Left lung (tissue), 10 donors: ENCODE results near the gene HSPA6. TPM values are rescaled to one million over a fixed set of nuclear protein-coding genes. Genes with fewer than 3 reads are reported as not detected.
A peak's percentile ranks its signal among the peaks of the same experiment; 100 is the strongest.
"Not testable (repeated sequence)": the region's sequence is repeated elsewhere in the genome, so short reads cannot be mapped to it uniquely, and the experiment has no call there.

Experiments used
- ATAC-seq: fragments of 200-7000 bp; cut with Tn5 transposase; one replicate; pipeline ENCODE4 v1.9.1; 2020; ENCODE audit warnings: moderate library complexity
- DNase-seq, 4 donors: peaks; one replicate each; pipeline ENCODE4 v3.0.0-alpha.2; 2013 to 2020
- H3K27ac ChIP-seq, 2 donors: fragments of 200-600 bp; sonication (generic) in 1 of 2; one replicate each; pipeline versions ENCODE4 v1.5.0 to v1.8.0; 2020 to 2021
- H3K27me3 ChIP-seq, 2 donors: fragments of 200-600 bp; sonication (generic) in 1 of 2; one replicate each; pipeline versions ENCODE4 v1.5.0 to v1.8.0; 2020 to 2021
- H3K36me3 ChIP-seq, 2 donors: fragments of 200-600 bp; sonication (generic) in 1 of 2; one replicate each; pipeline versions ENCODE4 v1.5.0 to v1.8.0; 2020 to 2021
- H3K4me1 ChIP-seq, 2 donors: fragments of 200-600 bp; one replicate each; pipeline ENCODE4 v1.8.0; 2021
- H3K4me3 ChIP-seq, 2 donors: fragments of 200-600 bp; sonication (generic) in 1 of 2; one replicate each; pipeline versions ENCODE4 v1.5.0 to v1.8.0; 2020 to 2021; ENCODE audit warnings: mild to moderate bottlenecking in 1 of 2
- H3K9me3 ChIP-seq, 2 donors: fragments of 200-600 bp; sonication (generic) in 1 of 2; one replicate each; pipeline versions ENCODE4 v1.5.0 to v1.8.0; 2020 to 2021
- intact Hi-C, 2 donors: fragments of 100-400 bp; cut with DNase I; formaldehyde crosslinking; loops; one replicate each; pipeline versions ENCODE4 v1.11.2 to v1.14.2; 2022
- polyA plus RNA-seq, 6 donors: library from polyadenylated mRNA; unstranded; fragments of 120-200 nt; gene quantifications; one replicate each; pipeline ENCODE4 v1.2.1, GENCODE V29; 2013; ENCODE audit not compliant: insufficient read length in 6 of 6
- total RNA-seq, 2 donors: library from RNA; stranded (reverse); fragmentation: NEBNext Ultra II Directional; extraction: Animal tissue kit (Norgen Biotek cat#: 25700); gene quantifications; one replicate each; pipeline ENCODE4 v1.2.1, GENCODE V29; 2021
- TF ChIP-seq, protein P1 (sequence below), 2 donors: fragments of 200-600 bp; sonication (generic) in 1 of 2; IDR thresholded peaks; one replicate each; pipeline versions ENCODE4 v1.5.0 to v1.8.0; 2021; ENCODE audit warnings: antibody characterized with exemption in 2 of 2
- donor health status: DM: no; HTN: yes; CAD: no.
- donor health status: DM: no; HTN: no; CAD: no.

Gene HSPA6
- total and polyA plus RNA-seq, 8 donors, result 0.60 to 18.7 (median 1.2) TPM

DNA sequence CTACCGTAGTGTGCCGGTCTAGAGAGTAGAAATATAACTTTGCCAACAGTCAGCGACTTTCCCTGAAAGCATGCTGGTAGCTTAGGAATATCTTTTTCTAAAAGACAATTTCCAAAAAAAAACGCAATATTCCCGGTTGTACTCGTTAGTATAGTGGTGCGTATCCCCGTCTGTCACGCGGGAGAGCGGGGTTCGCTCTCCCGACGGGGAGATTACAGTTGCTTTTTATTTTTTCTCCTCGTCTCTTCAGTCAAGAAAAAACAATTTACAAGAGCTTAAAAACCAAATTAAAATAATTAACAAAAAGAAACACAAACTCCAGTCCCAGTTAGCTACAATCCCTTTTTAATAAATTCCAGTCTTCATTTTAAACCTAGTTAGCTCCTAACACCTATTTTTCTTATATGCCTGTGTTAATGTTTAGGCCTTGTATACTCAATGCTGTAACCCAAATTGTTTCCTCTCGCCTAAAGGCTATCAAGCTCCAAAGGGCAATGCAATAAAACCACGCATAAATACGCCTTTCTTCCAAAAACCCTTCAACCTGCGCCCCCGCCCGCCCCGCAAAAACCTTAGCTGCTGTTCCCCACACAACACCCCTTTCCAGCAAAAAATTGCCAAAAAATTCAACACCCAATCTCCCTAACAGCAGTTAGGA, 7.8 kb downstream of the HSPA6 start:
- Histone ChIP-seq H3K4me3 (no peak overlapping the region), H3K36me3 (no peaks in the 10 kb centered on the region), H3K27ac (peak overlapping the region; percentile 66 to 67), H3K4me1 (peaks cover 0 to 24% of the 10 kb centered on the region in 2 donors), H3K9me3 (no peaks in the 10 kb centered on the region), H3K27me3 (no peaks in the 10 kb centered on the region)
- ATAC-seq (no peak), DNase-seq (no peak)
- TF ChIP-seq, protein P1, sequence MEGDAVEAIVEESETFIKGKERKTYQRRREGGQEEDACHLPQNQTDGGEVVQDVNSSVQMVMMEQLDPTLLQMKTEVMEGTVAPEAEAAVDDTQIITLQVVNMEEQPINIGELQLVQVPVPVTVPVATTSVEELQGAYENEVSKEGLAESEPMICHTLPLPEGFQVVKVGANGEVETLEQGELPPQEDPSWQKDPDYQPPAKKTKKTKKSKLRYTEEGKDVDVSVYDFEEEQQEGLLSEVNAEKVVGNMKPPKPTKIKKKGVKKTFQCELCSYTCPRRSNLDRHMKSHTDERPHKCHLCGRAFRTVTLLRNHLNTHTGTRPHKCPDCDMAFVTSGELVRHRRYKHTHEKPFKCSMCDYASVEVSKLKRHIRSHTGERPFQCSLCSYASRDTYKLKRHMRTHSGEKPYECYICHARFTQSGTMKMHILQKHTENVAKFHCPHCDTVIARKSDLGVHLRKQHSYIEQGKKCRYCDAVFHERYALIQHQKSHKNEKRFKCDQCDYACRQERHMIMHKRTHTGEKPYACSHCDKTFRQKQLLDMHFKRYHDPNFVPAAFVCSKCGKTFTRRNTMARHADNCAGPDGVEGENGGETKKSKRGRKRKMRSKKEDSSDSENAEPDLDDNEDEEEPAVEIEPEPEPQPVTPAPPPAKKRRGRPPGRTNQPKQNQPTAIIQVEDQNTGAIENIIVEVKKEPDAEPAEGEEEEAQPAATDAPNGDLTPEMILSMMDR (IDR thresholded peaks at IDR 0.05), result no peak
- intact Hi-C loops, result no loop called here

DNA sequence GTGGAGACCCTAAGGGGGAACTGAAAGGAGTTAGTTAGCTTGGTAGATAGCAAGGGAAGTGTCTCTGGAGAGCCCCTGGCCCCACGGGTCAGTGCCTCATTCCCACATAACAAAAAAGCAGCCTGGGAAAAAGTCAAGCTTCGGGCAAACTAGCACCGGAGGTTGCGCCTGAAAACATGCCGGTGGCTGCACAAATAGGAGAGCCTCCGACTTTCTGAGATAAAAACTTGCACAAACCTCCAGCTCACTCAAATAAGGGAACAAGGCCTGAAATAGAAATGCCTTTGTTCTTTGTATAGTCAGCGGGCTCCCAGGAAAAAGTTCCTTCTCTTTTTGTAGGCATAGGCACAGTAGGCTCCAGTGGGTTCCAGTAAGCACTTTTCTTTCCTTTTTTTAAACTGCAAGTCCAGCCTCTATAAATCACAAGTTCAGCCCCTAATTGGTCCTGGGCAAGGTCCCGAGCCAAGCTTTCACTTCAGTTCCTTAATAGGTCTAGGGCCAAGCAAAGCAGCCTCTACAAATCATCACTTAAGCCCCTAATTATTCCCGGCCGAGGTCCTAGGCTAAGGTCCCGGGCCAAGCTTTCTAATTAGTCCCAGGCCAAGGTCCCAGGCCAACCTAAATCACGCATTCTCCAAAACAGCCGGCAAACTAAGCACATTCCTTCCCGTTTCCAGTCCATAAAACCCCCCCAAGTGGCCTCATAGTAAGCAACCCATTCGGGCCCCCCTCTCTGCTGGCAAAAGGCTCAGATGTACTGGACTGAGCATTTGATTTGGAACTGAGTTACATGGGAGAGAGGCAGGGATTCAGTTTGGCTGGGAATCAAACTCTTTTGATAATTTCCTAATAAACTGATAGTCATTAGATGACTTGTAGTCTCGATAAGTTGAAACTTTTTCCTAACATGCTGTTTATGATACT, 8.6 kb downstream of the HSPA6 start:
- peak; percentile 4 for ATAC-seq
- peak overlapping the region; percentile 66 to 67 for H3K27ac ChIP-seq
- H3K4me1 ChIP-seq, result peaks cover 0 to 24% of the 10 kb centered on the region in 2 donors
- DNase-seq, result peak in 2 of 4 donors; percentile 49 to 67
- H3K27me3 ChIP-seq, H3K4me3 ChIP-seq, H3K36me3 ChIP-seq, intact Hi-C loops, H3K9me3 ChIP-seq: not testable (repeated sequence)

DNA sequence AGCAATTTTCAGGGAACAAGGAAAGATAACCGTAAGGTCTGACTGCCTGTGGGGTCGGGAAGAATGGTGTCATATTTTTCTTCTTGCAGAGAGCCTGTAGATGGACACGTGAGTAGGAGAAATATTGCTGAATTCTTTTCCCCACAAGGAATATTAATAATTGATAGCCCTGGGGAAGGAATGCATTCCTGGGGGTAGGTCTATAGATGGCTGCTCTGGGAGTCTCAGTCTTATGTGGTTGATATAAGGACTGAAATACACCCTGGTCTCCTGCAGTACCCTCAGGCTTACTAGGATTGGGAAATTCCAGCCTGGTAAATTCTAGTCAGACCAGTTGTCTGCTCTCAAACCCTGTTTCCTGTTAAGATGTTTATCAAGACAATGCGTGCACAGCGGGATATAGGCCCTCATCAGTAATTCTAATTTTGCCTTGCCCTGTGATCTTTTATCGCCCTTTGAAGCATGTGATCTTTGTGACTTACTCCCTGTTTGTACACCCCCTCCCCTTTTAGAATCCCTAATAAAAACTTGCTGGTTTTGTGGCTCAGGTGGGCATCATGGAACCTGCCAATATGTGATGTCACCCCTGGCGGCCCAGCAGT, 12.8 kb downstream of the HSPA6 start:
- H3K4me1 ChIP-seq, result peaks cover 0 to 21% of the 10 kb centered on the region in 2 donors
- ATAC-seq, H3K4me3 ChIP-seq, H3K27me3 ChIP-seq, H3K27ac ChIP-seq, H3K9me3 ChIP-seq, intact Hi-C loops, DNase-seq, H3K36me3 ChIP-seq: not testable (repeated sequence)

DNA sequence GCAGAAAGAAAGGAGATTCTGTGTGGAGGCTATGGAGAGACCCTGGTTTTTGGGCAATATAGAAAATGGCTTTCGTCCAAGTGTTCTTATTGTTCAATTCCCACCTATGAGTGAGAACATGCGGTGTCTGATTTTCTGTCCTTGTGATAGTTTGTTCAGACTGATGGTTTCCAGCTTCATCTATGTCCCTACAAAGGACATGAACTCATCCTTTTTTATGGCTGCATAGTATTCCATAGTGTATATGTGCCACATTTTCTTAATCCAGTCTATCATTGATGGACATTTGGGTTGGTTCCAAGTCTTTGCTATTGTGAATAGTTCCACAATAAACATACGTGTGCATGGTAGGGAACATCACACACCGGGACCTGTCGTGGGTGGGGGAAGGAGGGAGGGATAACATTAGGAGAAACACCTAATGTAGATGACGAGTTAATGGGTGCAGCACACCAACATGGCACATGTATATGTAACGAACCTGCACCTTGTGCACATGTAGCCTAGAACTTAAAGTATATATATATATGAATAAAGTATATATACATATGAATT, 14.7 kb downstream of the HSPA6 start:
- H3K4me1 ChIP-seq, result peaks cover 0 to 17% of the 10 kb centered on the region in 2 donors
- ATAC-seq, intact Hi-C loops: not testable (repeated sequence)

DNA sequence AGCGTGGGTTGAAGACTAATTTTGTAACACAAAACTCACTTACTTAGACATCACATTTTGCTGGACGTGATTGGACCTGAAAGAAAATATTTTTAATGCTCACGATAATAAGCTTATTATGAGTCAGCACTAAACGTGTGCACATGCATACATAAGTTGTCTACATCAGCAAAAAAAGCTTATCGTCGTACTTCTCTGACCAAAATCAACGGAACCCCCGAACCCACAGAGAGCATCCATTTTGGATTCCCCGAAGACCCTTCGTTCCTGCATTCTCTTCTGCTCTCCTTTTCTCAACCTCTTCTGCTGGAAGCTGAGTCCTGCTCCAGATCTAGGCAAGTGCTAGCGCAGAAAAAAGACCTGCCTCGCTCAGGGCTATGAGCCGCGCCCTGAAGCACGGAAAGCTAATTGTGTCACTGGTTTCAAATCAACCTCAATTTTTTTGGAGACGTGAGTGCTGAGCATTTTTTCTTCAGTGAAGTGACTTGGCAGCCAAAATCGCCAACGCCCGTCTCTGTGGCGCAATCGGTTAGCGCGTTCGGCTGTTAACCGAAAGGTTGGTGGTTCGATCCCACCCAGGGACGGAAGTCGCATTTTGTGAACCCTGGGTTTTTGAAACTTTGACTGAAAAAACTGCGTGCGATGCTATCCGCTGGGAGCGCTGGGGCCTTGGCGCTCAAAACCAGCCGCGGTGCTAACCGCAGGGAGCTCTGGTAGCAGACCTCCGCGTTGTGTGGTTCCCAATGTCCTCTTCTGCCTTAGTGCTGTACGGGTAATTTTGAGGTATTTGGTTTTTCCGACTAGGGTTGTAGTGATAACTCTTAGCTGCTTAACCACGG, 15.6 kb downstream of the HSPA6 start:
- peak overlapping the region; percentile 12 to 34 for H3K4me3 ChIP-seq
- H3K27ac ChIP-seq, result peak overlapping the region; percentile 37 to 75
- H3K9me3 ChIP-seq, intact Hi-C loops, H3K36me3 ChIP-seq, H3K27me3 ChIP-seq: not testable (repeated sequence)
- DNase-seq (peak; percentile 42 to 84 (median 67)), ATAC-seq (peak; percentile 79)
- H3K4me1 ChIP-seq, result peaks cover 0 to 22% of the 10 kb centered on the region in 2 donors

More for the DNA sequence above, 14.7 kb downstream of the HSPA6 start:
- DNase-seq, H3K36me3 ChIP-seq, H3K27ac ChIP-seq, H3K9me3 ChIP-seq, H3K27me3 ChIP-seq, H3K4me3 ChIP-seq: not testable (repeated sequence)

DNA sequence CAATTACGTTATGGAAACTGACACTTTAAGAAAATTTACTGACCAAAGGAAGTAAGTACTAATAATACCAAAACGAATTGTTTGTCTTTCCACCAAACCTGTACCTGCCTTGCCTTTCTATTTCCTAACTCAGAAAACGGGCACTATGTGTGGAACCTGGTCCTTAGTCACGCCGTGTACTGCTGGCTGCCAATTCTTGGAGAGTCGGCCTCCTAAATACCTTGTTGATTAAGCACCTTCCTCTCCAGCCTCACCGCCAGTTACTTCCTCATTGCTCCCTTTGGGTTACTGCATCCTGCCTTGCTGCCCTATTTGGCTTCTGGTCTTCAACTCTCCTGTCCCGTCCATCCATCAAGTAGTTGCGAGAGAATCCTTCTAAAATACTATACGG, 16.2 kb downstream of the HSPA6 start:
- intact Hi-C loops, H3K27me3 ChIP-seq, H3K9me3 ChIP-seq, DNase-seq, H3K36me3 ChIP-seq: not testable (repeated sequence)
- peak overlapping the region; percentile 37 to 75 for H3K27ac ChIP-seq
- H3K4me1 ChIP-seq, result peaks cover 0 to 26% of the 10 kb centered on the region in 2 donors
- ATAC-seq, result peak; percentile 56
- peak overlapping the region in 1 of 2 donors; percentile 34 for H3K4me3 ChIP-seq

DNA sequence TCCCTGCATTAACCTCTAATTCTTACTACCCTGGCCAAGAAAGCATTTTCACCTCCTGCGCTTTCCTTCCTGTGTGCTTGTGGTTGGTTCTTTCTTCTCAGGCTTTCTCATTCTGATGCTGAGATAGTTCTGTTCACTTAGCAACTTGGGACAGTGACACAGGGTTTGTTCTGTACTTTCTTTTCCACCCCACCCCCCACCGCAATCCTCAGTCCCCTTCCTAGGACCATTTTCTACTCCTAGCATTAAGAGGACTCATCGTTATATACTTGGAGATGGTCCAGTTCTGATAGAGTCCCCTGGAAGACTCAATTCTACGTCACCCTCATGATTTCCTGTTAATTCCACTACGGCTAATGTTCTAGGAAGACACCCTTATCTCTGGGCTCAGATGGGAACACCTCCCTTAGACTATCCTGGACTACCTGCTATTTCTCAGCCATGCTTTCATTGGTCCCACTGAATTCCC, 17.8 kb downstream of the HSPA6 start:
- intact Hi-C loops, DNase-seq, ATAC-seq: not testable (repeated sequence)

DNA sequence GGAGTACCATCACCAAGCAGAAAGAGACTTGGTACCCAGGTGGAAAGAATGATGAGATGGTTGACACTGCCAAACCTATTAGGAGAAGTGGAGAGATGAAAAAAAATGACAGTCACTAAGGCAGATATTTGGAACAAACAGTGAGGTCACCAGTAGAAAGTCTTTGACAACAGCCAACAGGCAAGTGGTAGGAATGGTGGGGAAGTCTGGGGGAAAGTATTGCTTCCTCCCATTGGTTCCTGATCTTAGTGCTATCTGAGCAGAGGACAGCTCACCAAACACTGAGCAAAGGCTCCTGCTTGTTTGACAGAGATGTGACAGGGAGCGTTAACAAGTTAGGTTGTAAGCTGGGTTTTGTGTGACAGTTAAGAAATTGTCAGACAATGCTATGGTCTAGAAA, 18.8 kb downstream of the HSPA6 start:
- DNase-seq, H3K4me3 ChIP-seq, H3K27me3 ChIP-seq, H3K36me3 ChIP-seq, H3K27ac ChIP-seq, intact Hi-C loops, H3K9me3 ChIP-seq, ATAC-seq: not testable (repeated sequence)
- H3K4me1 ChIP-seq, result peaks cover 0 to 28% of the 10 kb centered on the region in 2 donors

More for the DNA sequence above, 17.8 kb downstream of the HSPA6 start:
- H3K36me3 ChIP-seq, H3K9me3 ChIP-seq, H3K27me3 ChIP-seq, H3K27ac ChIP-seq, H3K4me3 ChIP-seq: not testable (repeated sequence)
- H3K4me1 ChIP-seq, result peaks cover 0 to 28% of the 10 kb centered on the region in 2 donors

DNA sequence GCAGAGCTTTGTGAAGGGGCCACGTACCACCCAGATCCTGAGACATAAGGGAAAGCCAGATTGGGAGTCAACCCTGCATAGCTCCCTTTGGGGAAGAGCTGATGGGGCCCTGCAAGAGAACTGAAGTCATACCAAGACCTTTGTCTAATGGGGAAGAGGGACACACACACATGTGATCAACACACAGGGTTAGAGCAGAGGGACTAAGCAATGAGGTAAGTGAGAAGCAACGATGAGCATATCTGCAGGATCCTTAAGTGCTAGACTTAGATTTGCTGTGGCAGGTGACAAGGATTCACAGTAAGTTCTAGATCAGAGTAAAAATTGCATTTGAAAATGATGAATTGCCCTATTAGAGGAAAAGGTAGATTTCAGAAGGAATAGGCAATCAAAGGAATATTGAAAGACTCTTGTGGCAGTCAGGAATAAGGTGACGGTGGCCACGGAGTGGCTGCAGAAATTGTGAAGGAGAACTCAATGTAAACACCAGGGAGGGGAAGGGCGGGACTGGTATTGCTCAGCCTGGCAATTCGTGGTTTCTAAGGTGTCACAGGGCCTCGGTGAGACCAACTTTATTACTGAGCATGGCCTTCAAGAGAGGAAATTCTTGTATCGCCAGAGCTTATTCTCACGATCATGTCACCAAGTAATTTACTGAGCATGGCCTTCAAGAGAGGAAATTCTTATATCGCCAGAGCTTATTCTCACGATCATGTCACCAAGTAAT, 20.8 kb downstream of the HSPA6 start:
- H3K9me3 ChIP-seq, intact Hi-C loops, DNase-seq, ATAC-seq, H3K27me3 ChIP-seq, H3K36me3 ChIP-seq: not testable (repeated sequence)
- H3K27ac ChIP-seq, result peak overlapping the region in 1 of 2 donors; percentile 41
- H3K4me3 ChIP-seq, result peak overlapping the region in 1 of 2 donors; percentile 40
- peaks cover 0 to 21% of the 10 kb centered on the region in 2 donors for H3K4me1 ChIP-seq

DNA sequence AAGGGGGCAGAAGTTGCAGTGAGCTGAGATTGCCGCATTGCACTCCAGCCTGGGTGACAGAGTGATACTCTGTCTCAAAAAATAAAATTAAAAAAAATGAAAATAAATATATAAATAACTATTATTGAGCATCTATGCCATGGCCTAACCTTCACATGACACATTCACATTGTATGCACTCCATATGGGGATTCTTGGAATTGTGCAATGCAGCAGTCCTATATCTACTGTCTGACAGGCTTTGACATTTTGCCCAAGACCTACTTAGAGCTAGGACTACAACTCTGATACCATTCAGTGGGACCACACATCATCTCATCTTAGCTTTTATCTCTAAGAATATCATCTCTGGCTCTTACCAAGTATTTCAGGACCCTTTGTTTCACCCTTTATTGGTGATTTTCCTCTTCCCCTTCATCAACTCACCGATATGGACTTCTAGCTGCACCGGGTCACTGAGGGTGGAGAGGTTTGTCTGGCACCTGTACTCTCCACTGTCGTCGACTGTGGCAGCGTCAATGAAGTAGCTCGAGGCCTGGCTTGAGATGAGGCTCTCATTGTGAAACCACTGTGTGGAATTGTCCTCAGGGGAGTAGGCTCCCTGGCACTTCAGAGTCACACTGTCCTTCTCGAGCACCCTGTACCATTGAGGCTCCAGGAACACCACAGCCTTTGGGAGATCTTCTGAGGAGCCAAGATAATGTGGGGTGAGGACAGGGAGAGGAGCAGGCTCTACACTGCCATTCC, 23.8 kb downstream of the HSPA6 start:
- H3K9me3 ChIP-seq, intact Hi-C loops, H3K27me3 ChIP-seq, H3K36me3 ChIP-seq, ATAC-seq, H3K27ac ChIP-seq, DNase-seq: not testable (repeated sequence)
- peak overlapping the region in 1 of 2 donors; percentile 40 for H3K4me3 ChIP-seq
- H3K4me1 ChIP-seq, result peaks cover 0 to 13% of the 10 kb centered on the region in 2 donors
